Mesothelial cell of epicardium (in vitro differentiated cells): ENCODE data around the gene ABCA1. TPM values are rescaled to one million over a fixed set of nuclear protein-coding genes. Genes with fewer than 3 reads are reported as not detected.

ENCODE experiments used
- DNase-seq, 2 experiments: peaks; one replicate each; pipeline ENCODE4 v3.0.0; 2021; ENCODE audit warnings: low spot score in 2 of 2; ENCODE audit not compliant: unreplicated experiment in 2 of 2
- H3K27ac Mint-ChIP-seq: 2 replicates; pipeline ENCODE4 v1.8.0; 2021; ENCODE audit warnings: mixed read lengths
- H3K27me3 Mint-ChIP-seq: 2 replicates; pipeline ENCODE4 v1.8.0; 2021; ENCODE audit warnings: low read depth, mixed read lengths
- H3K36me3 Mint-ChIP-seq: 2 replicates; pipeline ENCODE4 v1.8.0; 2021; ENCODE audit warnings: mixed read lengths
- H3K4me1 Mint-ChIP-seq: 2 replicates; pipeline ENCODE4 v1.8.0; 2021; ENCODE audit warnings: mixed read lengths
- H3K4me3 Mint-ChIP-seq: 2 replicates; pipeline ENCODE4 v1.8.0; 2021; ENCODE audit warnings: mild to moderate bottlenecking, moderate library complexity, mixed read lengths
- H3K9me3 Mint-ChIP-seq: 2 replicates; pipeline ENCODE4 v1.8.0; 2021; ENCODE audit warnings: mixed read lengths
- CTCF ChIP-seq: fragments of 200-600 bp; sonication (generic); IDR thresholded peaks from one replicate; pipeline ENCODE4 v1.5.0; 2021; ENCODE audit warnings: antibody characterized with exemption; ENCODE audit not compliant: unreplicated experiment
- total RNA-seq: library from RNA; stranded (reverse); gene quantifications from 3 replicates; pipeline ENCODE4 v1.2.1, GENCODE V29; 2021

ABCA1 gene
- total RNA-seq, 1 donor from 2014 or later: 39.9 TPM

- DNase-seq: no peak
- Mint-ChIP-seq H3K27me3 (no peaks in the 10 kb centered on the region), H3K36me3 (peaks cover 8% of the 10 kb centered on the region), H3K4me1 (peaks cover 31% of the 10 kb centered on the region), H3K9me3 (no peaks in the 10 kb centered on the region), H3K27ac (peak overlapping the region; percentile 75), H3K4me3 (no peak overlapping the region)
- no peak for TF ChIP-seq CTCF
These were observed 55.1 kb downstream of the ABCA1 start for GRCh38 chr9:104872656-104873488.

DNA sequence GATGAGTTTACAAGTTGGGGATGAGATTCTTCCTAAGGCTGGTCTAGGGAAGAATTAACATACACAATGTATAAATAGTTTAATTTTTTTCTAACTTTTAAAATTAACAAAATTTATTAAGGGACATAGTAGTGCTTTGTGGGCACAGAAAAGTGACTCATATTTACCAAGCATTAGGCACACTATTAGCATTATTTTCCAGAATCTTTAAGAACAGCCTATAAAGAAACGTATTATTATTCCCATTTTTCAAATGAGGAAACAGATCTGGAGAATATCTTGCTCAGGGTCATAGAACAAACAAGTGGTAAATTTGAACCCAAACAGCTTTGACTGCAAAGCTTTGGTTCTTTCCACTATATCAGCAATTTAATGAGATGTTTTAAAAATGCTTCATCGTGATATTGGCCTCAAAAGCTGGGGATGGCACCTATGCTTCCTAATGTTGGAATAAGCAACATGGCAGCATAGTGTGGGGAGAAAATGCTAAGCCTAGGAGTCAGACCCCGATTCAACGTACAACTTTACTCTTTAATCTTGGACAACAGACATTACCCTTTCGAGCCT lies 55.9 kb downstream of the ABCA1 start:
- Mint-ChIP-seq H3K4me1 (peaks cover 39% of the 10 kb centered on the region), H3K9me3 (no peaks in the 10 kb centered on the region), H3K27me3 (no peaks in the 10 kb centered on the region), H3K27ac (peak overlapping the region; percentile 11), H3K36me3 (peaks cover 8% of the 10 kb centered on the region), H3K4me3 (no peak overlapping the region)
- TF ChIP-seq CTCF: no peak
- DNase-seq: no peak

DNA sequence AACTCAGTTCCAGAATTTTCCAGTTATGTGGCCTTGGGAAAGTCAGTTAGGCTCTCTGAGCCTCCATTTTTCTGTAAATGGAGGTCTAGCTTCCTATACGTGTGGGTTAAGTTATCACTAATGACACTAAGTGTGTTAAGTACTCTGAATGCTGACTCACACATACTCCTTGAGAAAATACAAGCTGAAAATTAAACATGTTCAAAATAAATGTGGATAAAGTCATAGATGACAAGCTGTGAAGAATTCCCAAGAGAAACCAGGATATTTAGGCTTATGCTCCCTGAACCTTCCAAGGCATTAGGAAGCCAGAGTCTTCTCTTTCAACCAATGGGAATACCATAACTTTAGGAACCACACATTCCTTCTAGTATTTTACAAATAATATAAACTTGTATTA lies 58.1 kb downstream of the ABCA1 start:
- H3K27ac Mint-ChIP-seq: peak overlapping the region; percentile 90
- no peak for TF ChIP-seq CTCF
- H3K4me1 Mint-ChIP-seq: peaks cover 48% of the 10 kb centered on the region
- H3K27me3 Mint-ChIP-seq: no peaks in the 10 kb centered on the region
- no peaks in the 10 kb centered on the region for H3K9me3 Mint-ChIP-seq
- peaks cover 7% of the 10 kb centered on the region for H3K36me3 Mint-ChIP-seq
- no peak for DNase-seq
- H3K4me3 Mint-ChIP-seq: no peak overlapping the region

GRCh38 chr9:104868687-104869404 lies 59.1 kb downstream of the ABCA1 start:
- no peak for TF ChIP-seq CTCF
- Mint-ChIP-seq H3K27ac (peak overlapping the region; percentile 94), H3K9me3 (no peaks in the 10 kb centered on the region), H3K4me1 (peaks cover 58% of the 10 kb centered on the region), H3K27me3 (no peaks in the 10 kb centered on the region), H3K36me3 (peaks cover 4% of the 10 kb centered on the region), H3K4me3 (no peak overlapping the region)
- peak; percentile 39 to 69 for DNase-seq

- H3K27me3 Mint-ChIP-seq: no peaks in the 10 kb centered on the region
These were observed 59.7 kb downstream of the ABCA1 start for GRCh38 chr9:104868303-104868686.

More at GRCh38 chr9:104868303-104868686, 59.7 kb downstream of the ABCA1 start:
- no peak for DNase-seq
- Mint-ChIP-seq H3K9me3 (no peaks in the 10 kb centered on the region), H3K4me3 (no peak overlapping the region), H3K27ac (peak overlapping the region; percentile 94), H3K36me3 (peaks cover 2% of the 10 kb centered on the region), H3K4me1 (peaks cover 63% of the 10 kb centered on the region)
- no peak for TF ChIP-seq CTCF
